HCEC 1CT (cell line): ENCODE results near the gene GARS1.
A peak's percentile ranks its signal among the peaks of the same experiment; 100 is the strongest.

Experiments
- DNase-seq: peaks from one replicate; pipeline ENCODE4 v3.0.0-alpha.2; 2017

GARS1 gene

DNA sequence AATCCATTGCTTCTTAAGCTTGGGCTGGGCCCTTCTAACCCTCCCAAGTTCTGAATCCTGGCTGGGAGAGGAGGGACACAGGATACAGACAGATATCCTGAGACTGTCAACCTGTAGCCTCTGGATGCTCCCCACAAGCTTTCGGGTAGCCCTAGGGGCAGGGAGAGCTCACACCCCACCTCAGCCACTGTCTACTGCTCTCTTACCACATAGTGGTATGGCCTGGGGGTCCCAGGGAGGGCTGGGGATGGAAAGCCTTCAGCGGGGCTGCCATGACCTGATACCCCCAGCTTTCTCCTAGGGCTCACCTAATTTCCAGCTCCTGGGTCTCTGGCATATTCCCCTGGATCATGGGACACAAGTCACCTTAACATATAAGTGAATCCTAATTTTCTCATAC is 62.5 kb downstream of the GARS1 start:
- no peak for DNase-seq

DNA sequence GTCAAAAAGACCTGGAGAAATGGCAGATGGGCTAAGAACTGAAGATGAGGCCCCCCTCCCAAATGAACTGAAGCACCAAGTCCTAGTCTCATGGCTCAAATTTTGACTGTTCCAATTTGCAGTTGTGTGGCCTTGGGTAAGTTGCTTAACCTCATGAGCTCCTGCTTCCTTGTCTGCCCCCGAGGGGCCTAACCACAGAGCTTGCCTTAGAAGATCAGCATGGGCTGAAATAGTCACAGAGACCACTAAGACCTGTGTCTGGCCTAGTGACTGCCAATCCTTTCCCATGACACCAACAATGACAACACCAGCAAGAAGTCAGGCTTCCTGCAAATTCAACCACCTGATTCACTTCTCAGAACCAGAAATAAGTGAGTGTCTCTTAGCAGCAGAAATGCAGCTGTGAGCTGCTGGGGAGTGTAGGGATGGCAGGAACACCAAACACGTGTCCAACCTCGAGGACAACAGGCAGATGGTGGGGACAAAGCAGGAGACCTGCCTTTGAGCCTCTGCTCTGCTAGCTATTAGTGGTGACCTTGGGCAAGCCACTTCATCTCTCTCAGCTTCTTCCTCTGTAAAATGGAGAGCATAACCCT is 63.9 kb downstream of the GARS1 start:
- DNase-seq, result no peak

DNA sequence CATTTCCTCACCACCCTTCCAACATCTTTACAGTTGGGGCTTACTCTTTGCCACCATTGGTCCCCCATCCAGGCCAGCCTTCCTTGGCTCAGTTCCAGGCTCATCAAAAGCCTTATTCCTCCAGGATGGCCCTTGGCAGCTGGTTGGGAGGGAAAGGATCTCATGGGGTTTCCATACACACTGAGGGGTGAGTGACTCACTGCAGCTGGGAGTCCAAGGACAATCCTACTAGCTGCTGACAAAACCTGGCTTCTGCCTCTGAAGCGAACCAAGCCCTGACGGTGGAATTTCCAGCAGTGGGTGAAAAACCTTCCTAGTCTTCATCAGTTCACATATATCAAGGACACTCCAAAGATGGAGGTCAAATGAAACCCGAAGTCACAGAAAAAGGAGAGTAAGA is 64.6 kb downstream of the GARS1 start:
- DNase-seq, result no peak

DNA sequence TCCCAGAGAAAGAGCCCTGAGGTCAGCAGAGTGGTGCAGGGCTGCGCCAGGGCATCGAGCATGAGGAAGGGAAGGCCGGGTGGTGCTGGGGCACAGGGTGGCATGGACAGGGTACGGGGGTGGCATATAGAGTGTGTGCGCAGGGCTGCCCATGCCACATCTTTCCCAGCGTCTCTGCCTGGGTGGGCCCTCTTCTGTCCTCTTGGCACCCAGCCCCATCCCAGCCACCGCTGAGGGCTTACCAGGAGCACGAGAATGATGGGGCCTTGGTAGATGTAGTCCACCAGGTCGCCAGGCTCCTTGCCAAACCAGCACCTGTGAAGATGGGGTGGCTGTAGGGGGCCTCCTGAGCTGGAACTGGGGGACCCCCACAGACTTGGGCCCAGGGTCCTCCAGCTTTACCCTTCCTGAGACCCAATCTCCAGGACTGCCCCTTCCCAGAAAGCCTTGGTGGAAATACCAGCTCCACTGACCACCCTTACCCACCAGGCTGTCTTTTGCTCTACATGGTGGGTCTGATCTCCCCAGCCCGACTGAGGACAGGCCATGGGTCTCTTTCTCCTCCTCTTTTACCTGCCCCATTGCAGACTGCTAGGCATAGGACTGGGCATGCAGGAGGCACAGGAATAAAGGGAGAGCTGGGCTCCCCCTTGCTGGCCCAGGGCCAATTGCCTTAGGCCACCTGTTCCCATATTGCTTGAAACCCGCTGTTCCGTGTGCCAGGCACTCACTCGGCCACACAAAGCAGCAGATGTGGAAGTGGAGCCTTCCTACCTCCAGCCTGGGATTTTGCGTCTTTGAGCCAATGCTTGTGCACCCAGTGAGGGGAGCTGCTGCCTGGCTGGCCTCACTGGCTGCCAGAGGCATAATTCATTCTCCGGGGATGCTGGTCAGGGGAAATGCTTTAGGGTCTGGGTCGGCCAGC is 65.9 kb downstream of the GARS1 start:
- DNase-seq, result no peak

DNA sequence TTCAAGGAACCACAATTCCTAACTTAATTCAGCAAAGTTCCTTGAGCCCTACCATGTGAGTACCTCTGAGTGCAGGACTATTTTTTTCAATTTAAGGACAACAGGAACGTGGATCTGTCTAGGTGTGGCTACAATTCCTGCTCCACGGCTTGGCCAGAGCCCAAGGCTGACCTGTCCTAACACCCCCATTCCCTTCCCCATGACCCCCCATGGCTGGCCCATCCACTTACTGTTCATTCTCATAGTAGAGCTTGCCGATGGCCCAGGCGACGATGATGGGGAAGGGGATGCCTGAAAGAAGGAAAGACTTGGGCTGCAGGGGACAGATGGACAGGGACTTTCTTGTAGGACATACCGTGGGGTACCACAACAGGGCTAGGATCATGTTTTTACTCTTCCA is 67.2 kb downstream of the GARS1 start:
- DNase-seq, result no peak

DNA sequence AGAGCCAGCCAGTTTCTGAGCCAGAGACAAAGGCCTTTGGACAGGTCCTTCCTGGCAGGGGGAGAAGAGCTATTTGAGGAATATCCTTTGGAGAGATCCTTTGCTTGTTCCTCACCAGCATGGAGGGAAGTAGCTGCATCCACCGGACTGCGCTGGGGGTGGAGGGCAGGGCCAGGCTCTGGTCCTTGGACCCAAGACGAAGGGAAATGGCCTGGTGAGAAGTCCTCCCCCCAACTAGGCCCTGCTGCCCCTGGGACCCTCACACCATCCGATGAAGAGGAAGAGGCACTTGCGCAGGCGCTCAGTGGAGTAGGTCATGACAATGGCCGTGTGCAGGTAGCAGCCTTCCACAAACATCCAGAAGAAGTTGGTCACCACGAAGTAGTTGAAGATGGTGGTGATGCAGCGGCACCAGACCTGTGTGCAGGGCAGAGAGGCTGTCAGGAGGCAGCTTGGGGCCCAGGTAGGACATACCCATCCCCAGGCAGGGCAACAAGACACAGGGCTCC is 67.8 kb downstream of the GARS1 start:
- DNase-seq, result no peak

DNA sequence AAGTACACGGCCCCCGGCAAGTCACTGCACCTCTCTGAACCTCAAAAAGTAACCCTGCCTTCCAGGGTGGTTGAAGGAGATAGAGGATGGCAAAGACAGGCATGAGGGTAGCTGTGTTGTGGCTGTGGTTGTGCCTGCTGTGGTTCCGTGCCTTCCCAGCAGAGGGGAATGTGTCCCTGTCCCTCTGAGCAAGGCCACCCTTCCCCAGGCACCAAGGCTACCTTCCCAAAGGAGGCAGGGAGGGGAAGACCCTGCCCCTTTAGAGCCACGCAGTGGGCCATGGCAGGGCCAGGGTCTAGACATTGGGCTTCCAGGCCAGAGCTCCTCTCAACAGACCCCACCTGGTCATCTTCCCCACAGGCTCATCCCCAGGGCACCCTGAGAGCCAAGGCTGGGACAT is 68.7 kb downstream of the GARS1 start:
- DNase-seq, result no peak

DNA sequence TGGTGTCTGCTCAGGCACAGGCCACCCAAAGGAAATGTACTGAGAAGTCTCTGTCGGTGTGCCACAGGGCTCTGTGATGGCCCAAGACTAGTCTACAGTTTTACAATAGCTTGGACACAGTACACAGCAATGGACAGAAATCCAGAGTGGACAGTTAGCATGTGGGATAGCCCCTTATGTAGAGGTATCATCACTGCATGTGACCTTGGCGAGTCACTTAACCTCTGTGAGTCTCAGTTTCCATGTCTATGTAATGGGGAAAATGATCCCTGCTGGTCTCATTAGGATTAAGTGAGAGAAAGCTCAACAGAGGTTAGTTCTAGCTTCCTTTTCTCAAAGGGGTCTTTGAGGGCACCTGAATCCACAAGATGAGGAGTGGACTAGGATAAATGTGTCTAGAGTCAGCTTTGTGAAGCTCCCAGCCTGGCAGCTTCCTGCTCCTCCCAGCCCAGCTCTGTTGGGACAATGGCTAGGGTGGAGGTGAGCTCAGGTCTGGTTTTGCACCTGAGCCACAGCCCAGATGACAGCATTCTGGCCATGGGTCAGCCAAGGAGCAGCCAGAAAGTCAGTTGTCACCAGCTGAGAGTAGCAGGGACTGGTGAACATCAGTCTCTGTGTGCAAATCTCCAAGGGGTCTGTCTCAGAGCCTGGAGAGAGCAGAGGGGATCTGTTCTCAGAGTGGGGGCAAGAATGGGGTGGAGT is 69.7 kb downstream of the GARS1 start:
- DNase-seq, result no peak

DNA sequence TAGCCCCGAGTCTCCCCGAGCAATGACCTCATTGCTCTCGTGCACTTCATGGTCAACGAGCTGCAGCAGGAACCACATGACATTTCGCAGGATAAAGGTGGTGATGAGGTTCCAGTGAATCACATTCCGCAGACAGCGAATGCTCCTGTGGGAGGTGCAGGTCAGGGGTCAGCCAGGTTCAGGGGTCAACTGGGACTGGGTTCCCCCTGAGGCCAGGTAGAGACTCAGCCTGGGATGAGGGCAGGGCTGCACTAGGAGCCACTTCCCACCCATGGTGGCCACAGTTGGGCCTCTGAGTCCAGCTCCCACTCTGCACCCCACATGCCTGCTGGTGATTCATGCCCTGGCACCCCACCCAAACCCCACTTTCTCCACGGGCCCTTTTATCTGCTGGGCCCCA is 70.4 kb downstream of the GARS1 start:
- no peak for DNase-seq

DNA sequence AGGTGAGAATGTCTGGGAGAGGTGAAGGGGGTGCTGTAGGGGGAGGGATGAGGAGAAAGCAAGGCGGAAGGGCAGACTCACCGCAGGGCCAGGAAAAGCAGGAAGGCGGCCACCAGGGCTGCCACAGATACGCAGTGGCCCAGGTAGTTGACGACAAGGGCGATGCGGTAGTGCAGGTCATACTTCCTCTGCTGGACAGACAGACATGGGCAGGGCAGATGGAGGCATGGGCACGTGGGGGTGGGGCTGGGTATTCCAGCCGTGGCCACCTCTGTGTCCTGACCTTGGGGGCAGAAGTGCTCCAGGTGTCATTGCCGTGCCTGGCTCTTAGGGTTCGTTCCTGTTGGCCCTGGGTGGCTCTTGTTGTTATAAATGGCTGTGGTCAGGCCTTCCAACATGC is 70.8 kb downstream of the GARS1 start:
- DNase-seq, result no peak

DNA sequence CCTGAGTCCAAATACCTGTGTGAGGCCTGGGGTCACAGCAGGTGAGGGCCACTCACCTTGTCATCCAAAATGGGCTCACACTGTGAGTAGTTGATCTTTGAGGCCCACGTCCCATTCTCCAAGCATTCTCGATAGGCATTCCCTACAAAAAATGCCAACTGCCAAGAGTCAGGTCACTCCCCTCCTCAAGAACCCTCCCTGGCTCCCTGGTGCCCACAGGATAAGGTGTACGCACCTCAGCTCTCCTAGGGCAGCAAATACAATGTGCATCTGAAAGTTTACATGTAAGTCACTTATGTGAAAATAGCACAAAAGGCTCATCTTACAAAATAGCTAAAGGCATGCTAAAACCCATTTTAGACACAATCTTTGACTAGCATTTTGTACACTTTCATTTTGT is 72.5 kb downstream of the GARS1 start:
- DNase-seq, result no peak

DNA sequence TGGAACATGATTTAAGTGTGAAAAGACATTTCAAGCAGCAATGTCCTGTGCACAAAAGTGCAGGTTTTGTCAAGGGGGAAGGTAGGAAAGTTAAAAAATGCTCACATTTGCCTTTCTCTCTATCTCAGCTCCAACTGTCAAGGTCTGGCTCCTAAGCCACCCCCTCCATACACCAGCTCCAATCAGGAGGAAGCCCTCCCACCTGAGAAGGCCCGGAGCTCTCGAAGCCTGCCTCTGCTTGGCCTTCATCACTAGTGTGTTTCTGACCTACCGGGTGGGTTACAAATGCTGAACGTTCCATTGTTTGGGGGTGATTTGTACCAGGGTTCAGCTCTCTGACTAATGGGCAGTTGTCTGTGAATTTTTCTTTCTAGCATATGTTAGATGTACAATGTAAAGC is 73.4 kb downstream of the GARS1 start:
- DNase-seq, result no peak

DNA sequence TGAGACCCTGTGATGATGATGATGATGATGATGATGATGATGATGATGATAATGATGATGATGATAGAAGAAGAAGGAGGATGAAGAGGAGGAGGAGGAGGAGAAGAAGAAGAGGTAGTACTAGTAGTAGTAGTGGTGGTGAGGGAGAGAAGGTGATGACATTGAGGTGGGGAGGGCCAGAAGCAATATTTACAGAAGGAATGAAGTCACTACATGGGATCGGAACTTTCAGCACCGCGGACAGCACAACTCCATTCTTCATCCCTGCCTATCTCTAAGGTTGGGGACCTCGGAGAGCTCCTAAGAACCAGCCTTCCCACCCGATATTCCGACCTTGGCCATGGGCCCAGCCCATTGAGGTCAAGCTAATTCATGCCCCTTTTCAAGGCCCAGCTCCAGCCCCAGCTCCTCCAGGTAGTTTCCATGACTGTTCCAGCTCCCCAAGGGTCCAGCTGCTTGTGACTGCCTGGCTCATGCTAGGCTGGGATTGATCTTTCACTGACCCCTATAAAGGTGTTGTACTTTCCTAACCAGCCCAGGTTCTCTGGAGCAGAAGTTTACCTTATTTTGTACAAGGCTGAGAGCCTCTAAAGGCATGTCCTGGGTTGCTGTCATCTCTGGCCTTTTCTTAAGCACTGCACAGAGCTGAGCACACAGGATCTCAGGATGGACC is 77.3 kb downstream of the GARS1 start:
- DNase-seq, result peak; percentile 38

DNA sequence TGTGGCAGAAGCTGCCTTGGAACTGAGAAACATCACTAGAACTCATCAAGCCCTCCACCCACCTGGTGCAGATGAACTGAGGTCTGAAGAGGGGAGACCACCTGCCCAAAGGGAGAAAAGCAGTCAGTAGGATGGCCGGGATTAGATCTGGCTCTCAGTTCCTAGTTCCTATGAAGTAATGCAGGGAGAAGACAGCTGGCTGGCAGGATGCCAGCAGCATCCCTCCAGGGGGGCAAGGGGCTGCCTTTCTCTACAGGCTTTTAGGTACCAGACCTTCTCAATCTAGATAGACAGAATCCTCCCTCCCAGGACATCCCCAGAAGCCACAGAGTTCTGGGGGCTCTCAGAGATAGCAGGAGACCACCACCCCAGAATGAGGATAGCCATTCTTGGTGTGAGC is 79.7 kb downstream of the GARS1 start:
- no peak for DNase-seq

DNA sequence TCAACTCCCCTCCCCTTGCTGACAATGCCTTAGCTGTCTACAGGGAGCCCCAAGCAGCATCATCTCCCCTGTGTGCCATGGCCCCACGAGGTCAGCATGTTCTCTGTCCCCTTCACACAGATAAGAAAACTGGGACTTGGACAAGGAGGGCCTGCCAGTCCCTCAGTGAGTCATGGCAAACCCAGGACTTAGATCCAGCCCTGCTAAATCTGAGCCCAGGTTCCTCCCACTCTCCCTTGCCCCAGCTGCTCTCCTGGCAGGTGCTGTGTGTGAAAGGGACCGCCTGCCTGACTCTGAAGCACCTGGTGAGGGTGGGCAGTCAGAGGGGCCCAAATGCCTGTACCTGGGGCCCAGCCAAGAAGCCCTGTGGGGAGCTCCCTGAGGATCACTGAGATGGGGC is 80.2 kb downstream of the GARS1 start:
- no peak for DNase-seq

DNA sequence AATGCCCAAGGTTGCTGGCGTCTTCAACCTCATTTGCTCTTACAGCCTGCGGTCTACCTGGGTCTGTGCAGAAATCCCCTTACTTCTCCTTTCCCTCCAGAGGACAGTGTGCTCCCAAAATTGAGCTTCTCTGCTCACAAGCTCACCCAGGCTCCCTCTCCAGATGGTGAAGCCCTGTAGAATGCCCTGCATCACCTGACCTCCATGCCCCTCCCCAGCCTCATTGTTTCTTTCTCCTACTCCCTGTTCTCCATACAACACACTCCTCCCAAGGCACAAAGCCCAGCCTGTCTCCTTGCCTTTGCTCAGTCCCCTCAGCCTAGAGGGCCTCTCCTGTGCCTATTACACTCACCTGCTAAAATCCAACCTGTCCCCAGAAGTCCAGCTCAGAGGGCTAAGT is 84.1 kb downstream of the GARS1 start:
- no peak for DNase-seq

DNA sequence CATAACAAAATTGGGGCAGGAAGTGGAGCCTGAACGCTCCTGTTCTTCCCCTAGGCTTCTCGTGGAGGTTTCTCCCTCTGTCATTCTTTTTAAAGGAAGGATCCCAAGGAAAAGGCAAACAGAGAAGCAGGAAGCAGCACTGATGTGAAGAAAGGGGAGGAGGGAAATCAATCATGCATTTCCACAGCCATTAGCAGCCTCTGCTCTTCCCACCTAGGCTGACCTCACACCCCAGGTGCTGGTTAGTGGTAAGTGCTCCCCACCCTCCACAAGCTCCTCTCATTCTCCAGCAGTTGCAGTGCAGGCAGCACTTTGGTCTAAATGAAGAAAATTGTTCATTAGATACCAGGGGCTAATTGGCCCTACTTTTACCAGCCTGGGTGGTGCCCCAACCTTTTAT is 85.0 kb downstream of the GARS1 start:
- DNase-seq, result no peak

DNA sequence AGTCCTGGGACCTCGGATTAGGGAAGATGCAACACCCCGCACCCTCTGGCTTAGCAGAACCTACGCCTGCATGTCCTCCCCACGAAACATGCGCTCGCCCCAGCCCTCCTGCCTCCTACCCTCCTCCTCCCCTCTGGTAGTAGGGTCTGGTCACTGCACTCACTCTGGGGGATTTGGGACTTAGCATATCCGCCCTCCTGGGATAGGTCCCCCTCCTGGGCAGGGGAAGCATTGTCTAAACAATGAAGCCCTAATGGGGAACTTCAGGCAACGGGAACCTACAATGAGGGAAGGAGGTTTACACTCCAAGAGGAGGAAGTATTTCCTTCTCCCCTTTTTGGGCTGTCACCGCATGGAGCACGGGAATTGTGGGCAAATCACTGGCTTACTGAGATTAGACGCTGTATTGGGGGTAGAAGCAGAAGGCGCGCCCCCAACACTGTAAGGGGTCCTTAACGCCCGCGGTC is 86.7 kb downstream of the GARS1 start:
- no peak for DNase-seq

DNA sequence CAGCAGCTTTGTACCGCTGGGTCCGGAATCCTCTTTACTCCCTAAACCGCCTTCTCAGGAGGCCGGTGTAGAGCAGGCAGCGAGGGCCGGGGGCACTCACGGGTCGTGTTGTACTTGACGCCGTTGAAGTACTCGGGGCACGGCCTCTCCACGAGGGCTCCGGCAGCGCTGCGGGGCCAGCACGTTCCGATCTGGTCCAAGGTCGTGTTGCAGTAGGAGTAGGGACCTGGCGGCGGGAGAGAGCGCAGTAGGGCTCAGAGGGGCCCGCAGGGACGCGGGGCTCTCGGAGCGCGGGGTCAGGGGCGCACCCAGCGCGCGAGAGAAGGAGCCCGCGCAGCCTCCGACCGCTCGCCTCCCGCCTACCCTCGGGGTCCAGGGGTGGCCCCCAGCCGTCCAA is 87.1 kb downstream of the GARS1 start:
- DNase-seq, result no peak

DNA sequence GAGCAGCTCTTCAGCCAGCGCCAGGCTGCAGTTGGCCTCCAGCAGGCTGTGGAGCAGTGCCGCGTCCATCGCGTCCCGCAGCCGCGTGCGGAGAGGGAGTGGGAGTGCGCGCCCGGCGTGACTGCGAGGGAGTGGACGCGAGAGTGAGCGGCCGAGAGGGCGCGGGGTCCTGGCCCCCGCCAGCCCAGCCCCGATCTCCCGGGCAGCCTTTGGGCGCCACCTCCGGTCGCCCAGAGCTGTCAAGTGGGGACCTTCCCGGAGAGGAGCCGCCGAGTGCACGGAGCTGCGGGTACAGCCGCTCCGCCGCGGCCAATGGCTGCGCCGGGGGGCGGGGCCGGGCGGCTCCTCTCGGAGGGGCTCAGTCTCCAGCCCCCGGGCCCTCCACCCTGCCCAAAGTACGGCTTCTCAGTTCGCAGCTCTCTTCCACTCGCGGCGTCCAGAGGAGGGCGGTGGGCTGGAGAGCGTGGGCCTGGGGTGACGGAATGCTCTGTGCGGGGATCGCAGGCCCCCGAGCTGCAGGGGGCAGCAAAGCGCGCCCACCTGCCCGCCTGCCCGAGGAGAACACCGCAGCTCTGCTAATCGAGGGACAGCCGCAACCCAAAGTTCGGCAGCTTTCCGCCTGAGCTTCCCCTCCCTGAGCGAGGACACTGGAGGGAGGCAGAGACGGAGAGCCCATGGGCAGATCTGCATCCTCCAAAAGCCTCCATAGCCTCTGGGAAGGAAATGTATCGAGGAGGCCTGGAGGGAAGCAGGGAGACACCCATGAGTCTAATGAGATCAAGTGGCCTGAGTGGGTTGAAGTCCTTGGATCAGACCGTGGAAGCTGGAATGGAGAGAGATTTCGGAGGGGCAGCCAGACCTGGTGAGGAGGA is 87.8 kb downstream of the GARS1 start, which contains the start of gene CRHR2:
Gene CRHR2, minus strand, starts transcription at position 245 of the 872 bp plus-strand sequence. Its CDS starts 176 bp downstream, at position 69.
- DNase-seq, result no peak

DNA sequence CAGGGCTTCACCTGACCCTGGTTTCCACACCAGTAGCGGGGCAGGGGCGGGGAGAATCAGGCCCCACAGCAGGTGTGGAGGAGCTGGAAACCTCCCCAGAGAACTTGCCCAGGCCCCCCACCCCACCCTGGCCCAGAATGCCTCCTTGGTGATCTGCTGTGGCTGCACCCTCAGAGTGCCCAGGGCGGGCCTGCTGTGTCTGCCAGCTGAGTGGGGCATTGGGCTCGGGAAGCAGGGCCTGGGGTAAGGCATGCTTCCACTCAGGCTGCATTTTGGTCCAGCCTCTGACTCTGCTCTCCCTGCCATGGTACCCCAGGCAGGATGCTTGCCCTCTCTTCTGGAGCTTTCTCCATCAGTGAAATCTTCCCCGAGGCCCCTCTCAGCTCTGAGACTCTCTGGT is 88.6 kb downstream of the GARS1 start:
- no peak for DNase-seq
